ENCODE measurements around the gene G6PD.
"Not testable (repeated sequence)": the region's sequence is repeated elsewhere in the genome, so short reads cannot be mapped to it uniquely, and the experiment has no call there.

The G6PD gene

DNA sequence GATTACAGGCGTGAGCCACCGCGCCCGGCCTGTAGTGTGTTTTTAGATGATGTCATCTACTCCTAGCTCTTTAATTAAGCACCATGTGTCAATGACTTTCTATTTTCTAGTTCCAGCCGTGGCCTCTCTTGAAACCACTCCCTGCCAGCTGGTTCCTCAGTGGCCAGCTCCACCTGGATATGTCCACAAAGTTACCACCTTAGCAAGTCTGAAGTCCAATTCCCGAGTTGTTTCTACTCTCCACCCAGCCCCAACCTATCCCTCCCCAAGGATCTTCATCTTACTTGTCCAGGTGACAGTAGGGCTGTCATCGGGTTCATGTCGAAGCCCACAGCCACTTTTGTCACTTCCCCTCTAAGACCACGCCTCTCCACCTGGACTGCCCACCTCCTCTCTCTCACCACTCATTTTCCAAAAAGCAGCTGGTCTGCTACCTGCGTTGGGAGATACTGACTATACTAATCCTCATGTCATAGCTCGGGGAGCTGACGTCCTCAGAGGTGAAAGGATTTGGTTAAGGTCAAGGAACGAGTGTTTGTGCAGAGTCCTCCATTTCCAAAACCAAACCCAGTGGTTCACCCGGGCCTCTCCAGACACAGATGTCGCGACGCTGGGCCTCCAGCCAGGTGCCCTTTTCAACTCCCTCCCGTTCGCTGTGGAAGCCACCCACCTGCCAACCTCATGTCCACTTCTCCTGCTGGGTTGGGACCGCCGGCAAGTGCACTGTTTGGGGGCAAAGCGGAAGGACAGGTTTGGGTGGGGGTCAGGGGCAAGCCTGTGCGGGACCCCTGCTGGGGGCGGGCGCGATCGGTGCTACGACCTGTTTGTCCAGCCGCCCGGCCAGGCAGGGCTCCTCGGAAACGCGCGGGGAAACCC lies 31.3 kb downstream of the G6PD start:
- no peak for DNase-seq (ENCODE audit: low read depth in 2 of 2)

DNA sequence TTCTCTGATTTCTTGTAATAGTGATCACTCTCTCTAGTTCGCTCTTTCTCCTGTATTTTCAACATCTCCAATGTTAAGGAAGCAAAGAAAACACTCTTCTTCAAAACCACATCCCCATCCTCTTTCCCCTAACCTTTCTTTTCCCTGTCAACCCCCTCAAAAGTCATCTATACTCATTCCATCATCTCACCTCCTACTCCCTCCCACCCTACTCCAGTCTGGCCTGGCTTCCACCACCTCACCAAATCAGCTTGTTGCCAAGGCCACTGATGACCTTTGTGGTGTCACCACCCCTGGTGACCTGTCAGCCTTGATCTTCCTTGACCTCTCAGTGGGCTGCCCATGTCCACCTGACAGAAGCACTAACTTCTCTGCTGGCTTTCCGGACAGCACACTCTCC lies 32.9 kb downstream of the G6PD start:
- DNase-seq (ENCODE audit: low read depth in 2 of 2) = no peak

DNA sequence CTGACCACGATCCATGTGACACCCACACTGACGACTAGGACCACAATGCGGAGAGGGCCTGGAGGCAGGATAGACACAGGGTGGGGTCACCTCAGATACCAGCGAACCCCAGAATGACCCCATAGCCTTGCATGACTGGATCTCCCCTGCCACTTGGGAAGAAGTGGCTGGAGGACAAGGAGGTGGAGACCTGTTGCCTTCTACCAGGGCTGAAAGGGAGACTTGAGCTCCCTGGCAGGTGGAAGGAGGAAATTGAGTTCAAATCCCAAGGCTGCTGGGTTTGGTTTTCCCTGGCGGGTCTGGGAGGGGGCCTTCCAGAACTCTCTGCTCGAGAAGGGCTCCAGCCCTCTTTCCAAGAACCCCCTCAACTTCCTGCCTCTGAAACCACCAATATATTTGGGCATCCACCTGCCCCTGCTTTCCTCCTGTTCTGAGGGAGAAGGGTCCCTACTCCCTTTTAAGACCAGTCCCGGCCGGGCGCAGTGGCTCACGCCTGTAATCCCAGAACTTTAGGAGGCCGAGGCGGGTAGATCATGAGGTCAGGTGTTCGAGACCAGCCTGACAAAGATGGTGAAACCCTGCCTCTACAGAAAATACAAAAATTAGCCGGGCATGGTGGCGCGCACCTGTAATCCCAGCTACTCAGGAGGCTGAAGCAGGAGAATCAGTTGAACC lies 33.6 kb downstream of the G6PD start:
- no peak for DNase-seq (ENCODE audit: low read depth in 2 of 2)

DNA sequence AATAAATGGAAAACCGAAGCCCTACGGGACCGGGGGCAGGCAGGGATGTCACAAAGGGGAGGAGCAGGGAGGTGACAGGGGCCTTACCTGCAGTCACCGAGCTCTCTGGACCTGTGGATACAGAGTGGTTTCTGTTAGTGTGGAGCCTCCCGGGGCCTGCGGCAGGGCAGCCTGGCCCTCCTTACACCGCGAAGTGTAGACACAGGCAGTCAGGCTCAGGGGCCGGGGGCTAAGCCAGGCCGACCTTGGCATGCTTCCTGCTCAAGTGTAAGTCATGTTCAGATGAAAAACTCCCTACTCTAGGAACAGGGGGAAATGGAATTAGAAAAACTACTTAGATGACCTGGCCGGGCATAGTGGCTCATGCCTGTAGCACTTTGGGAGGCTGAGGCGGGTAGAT lies 34.9 kb downstream of the G6PD start:
- DNase-seq (ENCODE audit: low read depth in 2 of 2) = no peak

DNA sequence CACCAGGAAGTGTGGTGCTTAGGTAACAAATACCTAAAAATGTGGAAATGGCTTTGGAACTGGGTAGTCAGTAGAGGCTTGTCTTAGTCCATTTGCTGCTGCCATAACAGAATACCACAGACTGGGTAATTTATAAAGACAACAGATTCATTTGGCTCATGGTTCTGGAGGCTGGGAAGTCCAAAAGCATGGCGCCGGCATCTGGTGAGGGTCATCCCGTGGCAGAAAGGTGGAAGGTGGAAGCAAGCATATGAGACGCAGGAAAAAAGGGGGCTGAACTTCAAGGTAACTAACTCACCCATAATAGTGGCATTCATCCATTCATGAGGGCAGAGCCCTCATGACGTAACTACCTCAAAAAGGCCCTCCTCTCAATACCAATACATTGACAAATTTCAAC lies 37.2 kb downstream of the G6PD start:
- no peak for DNase-seq (ENCODE audit: low read depth in 2 of 2)

DNA sequence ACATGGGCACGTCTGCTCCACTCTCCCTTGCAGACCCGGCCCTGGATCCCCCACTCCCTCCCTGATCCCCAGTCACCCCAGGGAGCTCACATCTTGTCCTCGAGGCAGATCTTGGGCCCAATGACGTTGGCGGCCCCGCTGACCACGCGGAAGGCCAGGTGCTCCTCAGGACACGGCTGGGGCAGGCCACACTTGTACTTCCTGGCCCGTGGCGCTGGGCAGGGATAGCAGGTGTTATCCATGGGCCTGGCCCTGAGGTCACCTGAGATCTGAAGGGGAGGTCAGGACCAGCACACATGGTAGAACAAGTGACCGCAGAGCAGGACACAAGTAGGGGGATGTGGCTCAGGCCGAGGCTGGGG lies 38.3 kb downstream of the G6PD start:
- DNase-seq (ENCODE audit: low read depth in 2 of 2) = no peak

- DNase-seq (ENCODE audit: low read depth in 2 of 2) = no peak
These were observed 38.8 kb downstream of the G6PD start for GRCh38 chrX:154507673-154508383.

DNA sequence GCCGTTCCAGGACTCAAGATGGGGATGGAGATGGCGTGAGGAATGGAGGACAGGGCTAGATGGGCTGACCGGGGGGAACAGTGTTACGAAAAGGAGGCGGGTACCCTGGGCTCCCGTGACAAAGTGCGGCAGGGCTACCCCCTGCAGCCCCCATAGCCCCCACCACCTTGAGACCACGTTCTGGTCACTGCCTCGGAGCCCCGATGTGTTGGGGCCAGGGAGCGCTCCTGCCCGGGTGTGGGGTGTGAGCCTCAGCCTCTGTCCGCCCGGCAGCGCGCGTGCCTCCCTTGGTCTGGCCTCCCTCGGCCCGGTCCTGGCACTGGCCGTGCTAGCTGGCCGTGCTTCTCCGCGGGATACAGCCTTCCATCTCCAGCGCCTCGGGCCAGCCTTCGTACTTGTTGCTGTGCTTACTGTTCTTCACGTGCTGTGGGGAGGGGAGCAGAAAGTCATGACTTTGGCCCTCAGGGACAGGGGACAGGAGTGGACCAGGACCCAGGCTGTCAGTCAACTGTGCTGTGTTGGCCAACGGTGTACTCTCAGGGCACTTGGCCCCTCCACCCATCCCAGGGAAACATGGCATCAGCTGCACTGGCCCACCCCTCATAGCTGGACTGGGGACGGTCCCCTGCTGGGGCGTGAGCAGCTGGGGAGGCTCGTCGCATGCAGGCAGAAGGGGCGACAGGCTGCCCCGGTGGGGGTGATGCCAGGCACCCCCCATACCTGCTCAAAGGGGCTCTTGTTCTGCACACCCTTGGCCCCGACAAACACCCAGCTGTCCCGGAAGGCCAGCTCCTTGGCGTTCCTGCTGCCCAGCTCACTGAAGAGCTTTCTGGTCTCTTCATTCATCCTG lies 39.9 kb downstream of the G6PD start:
- no peak for DNase-seq (ENCODE audit: low read depth in 2 of 2)

- no peak for DNase-seq (ENCODE audit: low read depth in 2 of 2)
These were observed 40.9 kb downstream of the G6PD start for GRCh38 chrX:154505734-154506133.

- no peak for DNase-seq (ENCODE audit: low read depth in 2 of 2)
These were observed 43.7 kb downstream of the G6PD start for GRCh38 chrX:154502989-154503388.

- DNase-seq (ENCODE audit: low read depth in 2 of 2) = no peak
These were observed 44.5 kb downstream of the G6PD start for GRCh38 chrX:154502098-154502497.

DNA sequence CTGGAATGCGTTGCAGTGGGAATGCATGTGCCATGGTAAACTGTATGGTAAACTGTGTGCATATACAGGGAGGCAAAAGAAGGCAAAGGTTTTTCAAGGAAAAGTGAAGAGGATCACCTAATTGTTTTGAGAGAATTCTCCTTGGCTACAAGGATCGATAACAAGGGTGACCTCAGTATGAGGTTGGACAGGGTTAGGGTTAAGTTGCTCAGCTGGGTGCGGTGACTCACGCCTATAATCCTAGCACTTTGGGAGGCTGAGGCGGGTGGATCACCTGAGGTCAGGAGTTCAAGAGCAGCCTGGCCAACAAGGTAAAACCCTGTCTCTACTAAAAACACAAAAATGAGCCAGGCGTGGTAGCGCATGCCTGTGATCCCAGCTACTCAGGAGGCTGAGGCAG lies 45.2 kb downstream of the G6PD start:
- not testable (repeated sequence) for DNase-seq (ENCODE audit: low read depth in 2 of 2)

DNA sequence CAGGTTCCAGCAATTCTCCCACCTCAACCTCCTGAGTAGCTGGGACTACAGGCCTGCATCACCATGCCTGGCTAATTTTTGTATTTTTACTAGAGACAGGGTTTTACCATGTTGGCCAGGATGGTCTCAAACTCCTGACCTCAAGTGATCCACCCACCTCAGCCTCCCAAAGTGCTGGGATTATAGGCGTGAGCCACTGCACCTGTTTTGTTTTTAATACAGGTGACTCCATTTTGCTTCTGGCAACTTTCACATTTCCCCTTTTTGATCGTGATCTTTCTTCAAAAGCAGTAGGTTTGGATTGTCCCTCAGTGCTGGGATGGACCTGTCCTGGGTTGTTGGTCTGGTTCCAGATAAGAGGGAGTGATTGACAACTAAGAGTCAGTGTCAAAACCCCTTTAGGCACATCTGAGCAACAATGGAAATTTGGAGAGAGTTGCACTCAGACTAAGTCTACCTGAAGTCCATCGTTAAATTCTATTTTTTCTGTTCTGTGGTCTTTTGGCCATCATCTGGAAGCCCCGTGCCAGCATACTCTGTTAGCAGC lies 50.0 kb downstream of the G6PD start:
- not testable (repeated sequence) for DNase-seq (ENCODE audit: low read depth in 2 of 2)

GRCh38 chrX:154495472-154495922 lies 51.1 kb downstream of the G6PD start:
- no peak for DNase-seq (ENCODE audit: low read depth in 2 of 2)

DNA sequence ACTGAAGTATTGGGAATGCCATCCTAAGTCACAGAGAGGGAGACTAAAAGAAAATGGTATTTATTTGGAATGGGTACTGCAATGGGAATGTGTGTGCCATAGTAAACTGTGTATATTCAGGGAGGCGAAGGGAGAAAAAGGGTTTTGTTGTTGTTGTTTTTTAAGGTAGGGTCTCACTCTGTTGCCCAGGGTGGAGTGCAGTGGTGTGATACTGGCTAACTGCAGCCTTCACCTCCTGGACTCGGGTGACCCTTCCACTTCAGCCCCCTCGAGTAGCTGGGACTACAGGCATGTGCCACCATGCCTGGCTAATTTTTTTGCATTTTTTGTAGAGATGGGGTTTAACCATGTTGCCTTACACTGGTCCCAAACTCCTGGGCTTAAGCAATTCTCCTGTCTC lies 51.9 kb downstream of the G6PD start:
- no peak for DNase-seq (ENCODE audit: low read depth in 2 of 2)

GRCh38 chrX:154490414-154491083 lies 56.1 kb downstream of the G6PD start, which contains the start of gene SLC10A3:
TSS of gene SLC10A3 (minus strand) at chrX:154490629. CDS start at chrX:154488940, 1,689 bp downstream.
- DNase-seq (ENCODE audit: low read depth in 2 of 2) = peak; percentile 71 to 77

DNA sequence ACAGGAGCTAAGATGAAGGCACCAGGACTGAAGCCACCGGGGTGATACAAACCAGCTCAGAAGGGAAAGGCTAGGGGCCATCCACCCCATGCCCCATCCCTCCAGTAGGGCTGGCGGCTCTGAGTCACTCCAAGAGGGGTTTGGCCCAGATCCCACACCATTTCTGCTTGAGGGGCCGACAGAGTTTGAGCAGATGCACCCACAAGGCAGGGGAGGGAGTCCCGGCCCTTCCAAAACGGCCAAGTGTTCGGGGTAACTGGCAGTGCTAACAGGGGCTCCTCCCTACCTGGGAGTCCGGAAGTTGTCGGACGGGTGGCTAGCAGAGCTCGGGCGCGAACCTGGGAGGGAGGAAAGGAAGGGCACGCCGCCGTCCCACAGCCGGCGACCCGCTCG lies 56.6 kb downstream of the G6PD start:
- no peak for DNase-seq (ENCODE audit: low read depth in 2 of 2)

- no peak for DNase-seq (ENCODE audit: low read depth in 2 of 2)
These were observed 57.5 kb downstream of the G6PD start for GRCh38 chrX:154489182-154489581.

GRCh38 chrX:154488336-154489075 lies 58.1 kb downstream of the G6PD start:
- no peak for DNase-seq (ENCODE audit: low read depth in 2 of 2)
